ENCODE measurements around the gene DMWD.
"Not testable (repeated sequence)": the region's sequence is repeated elsewhere in the genome, so short reads cannot be mapped to it uniquely, and the experiment has no call there.

DMWD gene

DNA sequence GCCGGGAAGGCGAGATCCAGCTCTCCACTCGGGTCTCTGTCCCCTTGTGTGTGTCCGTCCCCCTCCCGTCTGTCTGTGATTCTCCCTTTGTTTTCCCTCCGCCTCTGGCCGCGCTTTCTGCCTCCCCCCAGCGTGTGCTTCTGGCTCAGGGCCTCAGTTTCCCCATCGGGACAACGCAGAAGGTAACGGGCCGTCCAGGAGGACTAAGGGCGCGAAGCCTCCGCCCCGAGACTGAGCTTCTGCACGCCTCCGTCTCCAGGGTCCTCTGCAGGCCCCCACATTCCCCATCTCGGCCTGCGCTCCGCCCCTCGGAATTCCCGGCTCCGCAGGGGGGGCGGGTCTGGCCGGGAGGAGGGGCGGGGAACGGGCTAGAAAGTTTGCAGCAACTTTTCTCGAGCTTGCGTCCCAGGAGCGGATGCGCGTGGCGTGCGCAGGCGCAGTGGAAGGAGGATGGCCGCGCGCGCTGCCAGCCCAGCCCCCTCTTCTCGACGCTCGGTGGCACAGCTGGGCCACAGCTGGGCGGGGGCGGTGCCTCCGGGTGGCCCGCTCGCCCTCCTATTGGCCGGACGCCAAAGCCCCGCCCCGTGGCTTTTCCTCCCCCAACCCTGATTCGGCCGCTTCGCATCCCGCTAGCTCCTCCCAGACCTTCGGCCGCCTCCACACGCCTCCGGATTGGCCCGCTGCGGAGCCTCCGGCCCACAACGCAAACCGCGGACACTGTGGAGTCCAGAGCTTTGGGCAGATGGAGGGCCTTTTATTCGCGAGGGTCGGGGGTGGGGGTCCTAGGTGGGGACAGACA is 23.5 kb downstream of the DMWD start, which contains the start of gene SIX5:
SIX5 (minus strand) TSS at position 269 of the 799 bp plus-strand sequence. CDS start 408 bp downstream, outside the sequence.
- peak; percentile 88 to 94 for DNase-seq

DNA sequence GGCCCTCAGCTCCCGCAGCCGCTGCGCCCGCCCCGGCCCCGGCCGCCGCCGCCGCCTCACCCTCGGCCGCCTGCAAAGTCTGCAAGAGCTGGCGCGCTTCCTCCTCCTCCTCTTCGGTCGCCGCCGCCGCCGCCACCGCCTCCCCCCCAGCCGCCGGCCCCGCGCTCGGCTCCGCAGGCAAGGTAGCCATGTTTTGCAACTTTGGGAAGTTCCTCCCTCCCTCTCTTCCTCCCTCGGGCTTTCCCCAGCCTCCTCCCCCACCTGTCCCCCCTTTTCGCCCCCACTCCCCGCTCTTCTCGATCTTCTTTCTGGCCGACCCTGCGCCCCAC is 24.0 kb downstream of the DMWD start:
- peak; percentile 23 to 35 for DNase-seq

DNA sequence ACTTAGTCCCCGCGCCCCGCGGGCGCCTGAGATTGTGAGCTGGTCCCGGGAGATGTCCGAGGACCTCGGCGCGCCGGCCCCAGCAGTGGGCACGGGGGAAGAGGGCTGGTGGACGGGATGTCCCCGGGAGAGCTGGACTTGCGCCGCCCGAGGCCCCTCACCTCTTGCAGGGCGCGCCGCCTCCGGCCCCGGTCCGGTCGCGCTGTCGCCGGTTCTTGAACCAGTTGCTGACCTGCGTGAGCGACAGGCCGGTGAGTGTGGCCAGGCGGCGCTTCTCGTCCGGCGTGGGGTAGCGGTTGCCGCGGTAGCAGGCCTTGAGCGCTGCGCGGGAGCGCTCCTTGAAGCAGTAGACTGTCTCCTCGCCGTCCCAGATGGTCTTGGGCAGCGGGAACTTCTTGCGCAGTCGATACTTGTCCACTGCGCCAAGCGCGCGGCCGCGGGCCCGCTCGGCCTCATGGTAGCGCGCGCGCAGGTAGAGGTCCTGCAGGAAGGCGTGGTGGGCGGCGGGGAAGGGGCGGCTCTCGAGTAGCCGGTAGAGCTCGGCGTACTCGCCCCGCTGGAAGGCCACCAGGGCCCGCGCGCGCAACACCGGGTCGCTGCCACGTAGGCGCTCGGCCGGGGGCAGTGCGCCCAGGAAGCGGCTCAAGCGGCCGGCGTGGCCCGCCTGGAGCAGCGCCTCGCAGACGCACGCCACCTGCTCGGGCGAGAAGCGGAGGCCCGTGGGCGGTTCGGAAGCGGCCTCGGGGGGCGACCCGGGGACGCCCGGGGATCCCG is 24.6 kb downstream of the DMWD start:
- no peak for DNase-seq

DNA sequence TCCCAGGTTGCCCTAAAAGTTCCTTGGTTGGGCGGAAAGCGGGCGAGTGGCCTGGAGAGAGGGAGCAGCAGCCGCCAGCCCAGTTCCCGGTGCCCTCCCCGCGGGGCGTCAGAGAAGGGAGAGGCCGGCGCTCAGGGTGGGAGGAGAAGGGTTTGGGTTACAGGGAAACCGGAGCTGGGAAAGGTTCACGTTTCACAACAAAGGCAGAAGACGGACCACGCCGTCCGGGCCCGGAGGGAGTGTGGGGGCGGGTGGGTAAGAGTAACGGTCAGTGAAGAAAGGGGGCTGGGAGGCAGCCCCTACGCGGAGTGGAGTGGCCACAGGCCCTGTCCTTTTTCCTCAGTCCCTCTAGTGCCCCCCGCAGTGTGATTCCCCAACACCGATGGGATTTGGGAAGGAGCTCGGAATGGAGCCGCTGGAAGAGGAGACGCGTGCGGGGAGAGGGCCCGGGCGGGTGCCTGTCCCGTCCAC is 25.2 kb downstream of the DMWD start:
- DNase-seq, result no peak

DNA sequence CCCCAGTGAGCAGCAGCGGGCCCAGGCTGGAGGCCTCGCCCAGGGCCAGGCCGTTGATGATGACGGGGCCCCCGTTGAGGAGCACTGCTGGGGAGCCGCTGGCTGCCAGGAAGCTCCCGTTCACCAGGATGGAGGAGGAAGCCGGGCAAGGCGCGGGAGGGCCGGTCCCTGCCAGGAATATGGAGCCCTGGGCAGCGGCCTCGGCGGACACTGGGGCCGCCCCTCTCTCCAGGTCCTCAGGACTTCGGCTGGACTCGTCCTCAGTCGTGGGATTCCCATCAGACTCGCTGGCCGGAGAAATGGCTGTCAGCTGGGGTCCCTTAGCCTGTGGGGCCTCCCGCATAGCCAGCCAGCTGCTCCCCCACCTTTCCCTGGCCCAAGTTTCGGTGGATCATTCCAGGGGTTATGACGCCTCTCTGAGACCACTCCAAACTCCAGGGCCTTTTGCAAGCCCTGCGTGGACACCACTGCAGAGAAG is 25.7 kb downstream of the DMWD start:
- DNase-seq, result no peak

DNA sequence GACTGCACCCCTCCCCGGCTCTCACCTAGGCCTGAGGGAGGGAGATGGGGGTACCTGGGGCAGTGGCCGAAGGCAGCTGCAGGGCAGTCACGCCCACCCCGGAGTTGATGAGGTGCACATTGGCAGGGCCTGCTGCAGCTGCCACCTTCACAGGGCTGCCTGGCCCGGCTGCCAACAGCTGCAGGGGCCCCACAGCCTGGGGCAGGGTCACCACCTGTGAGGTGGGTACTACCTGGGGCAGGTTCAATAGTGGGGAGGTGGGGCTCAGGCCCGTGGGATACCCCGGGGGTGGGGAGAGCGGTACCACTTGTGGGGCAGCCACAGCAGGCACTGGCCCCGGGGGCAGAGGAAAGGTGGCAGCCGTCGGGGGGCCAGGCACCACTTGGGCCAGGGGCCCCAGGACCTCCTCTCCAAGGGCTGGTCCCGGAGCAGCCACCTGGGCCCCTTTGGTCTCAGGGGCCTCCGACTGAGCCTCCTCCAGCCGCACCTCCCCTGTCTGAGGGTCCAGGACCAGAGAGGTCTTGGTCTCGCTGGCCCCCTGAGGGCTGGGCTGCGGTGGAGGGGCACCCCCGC is 26.3 kb downstream of the DMWD start:
- DNase-seq, result no peak

DNA sequence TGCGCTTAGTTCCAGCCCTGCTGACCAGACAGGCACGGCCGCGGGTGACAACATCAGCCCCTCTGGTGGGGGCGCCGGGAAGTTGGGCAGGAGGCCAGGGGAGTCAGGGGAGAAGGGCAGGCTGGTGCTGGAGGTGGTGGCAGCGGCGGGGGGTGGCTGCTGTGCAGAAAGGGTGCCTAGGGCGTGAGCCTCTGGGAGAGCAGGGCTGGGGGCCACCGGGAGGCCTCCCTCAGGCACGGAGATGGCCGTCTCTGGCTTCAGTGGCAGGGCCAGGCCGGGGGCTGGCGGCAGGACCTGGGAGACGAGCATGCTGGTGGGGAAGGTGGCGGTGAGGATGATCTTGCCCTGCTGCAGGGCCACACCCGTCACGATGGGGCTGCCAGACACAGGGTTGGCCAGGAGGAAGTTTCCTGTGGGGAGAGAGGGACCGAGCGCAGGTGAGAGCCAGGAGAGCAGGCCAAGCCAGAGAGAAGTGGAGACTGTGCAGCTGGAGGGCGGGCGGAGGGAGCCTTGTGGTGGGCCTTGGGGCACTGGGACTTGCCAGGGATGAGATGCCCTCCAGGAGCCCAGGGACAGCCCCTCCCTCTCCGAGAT is 26.8 kb downstream of the DMWD start:
- no peak for DNase-seq

DNA sequence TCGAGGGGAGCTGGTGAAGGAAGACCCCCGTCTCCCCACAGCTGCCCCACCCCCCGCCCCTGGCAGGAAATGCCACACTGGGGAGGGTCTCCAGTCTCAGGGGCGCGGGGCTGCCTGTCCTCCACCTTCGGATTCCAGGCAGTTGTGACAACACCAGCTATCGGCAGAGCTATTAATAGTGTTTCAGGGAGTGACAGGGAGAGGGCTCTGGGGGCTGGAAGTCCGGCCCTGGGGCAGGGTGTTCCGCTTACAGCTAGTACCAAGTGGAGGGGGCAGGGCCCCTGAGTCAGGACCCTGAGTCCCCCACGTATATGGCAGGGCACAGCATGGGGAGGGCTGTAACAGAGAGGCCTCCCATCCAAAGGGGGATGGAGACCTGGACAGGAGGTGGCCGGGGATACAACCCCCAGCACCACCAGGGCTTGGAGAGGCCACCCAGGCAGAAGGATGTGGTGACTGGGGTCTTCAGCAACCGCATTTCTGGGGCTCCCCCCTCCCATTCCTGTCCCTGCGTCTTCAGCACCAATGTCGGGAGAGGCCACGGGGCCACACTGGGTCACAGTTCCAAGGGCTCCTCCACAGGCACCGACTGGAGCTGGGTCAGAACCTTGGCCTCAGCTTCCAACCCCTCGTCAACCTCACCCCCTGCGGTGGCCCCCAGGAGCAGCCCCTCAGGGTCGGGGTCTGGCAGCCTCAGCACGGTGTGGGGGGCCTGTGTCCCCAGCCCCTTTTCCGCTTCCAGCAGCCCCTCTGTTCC is 27.5 kb downstream of the DMWD start:
- DNase-seq, result no peak

DNA sequence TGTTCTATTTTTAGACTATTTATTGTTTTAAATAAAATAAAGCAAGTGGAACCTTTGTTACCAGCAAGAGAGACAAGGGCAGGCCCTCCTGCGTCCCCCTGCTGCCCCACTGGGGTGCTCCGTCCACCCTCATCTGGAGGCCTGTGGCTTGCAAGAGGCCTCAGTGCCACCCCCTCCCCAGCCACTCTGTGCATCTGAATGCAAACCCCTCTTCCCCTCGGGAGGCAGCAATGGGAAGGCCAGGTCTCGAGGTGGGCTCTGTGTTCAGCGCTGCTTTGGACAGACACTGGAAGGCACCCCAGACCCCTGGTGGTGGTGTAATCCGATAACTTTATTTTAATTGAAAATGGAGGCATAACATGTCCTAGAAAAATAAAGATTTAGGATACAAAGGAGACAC is 28.2 kb downstream of the DMWD start:
- no peak for DNase-seq

DNA sequence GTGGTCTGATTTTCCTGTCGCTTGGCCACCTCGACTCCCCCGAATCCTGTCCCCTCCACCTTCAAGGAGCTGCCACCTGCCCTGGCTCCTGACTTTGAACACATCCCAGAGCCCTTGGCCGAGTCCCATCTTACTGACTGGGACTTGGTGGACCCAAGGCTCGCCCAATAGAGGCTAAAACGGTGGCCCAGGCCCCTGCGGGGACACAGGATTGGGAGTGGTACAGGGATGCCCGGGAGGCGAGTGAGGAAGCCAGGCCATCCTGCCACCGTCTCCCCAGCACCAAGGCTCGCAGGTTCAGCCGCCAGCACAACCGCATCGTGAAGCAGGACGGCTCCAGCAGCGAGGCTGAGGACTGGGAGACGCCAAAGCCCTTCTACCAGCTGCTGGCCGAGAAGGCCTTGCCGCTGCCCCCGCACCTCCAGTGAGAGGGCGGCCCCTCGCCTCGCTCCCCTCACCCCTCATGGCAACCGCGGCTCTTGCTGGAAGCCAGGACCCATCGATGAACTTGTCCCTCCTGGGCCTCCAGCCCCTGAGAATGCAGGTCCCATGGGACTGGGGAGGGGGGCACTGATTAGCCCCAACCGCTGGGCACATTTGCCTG is 28.9 kb downstream of the DMWD start:
- no peak for DNase-seq

DNA sequence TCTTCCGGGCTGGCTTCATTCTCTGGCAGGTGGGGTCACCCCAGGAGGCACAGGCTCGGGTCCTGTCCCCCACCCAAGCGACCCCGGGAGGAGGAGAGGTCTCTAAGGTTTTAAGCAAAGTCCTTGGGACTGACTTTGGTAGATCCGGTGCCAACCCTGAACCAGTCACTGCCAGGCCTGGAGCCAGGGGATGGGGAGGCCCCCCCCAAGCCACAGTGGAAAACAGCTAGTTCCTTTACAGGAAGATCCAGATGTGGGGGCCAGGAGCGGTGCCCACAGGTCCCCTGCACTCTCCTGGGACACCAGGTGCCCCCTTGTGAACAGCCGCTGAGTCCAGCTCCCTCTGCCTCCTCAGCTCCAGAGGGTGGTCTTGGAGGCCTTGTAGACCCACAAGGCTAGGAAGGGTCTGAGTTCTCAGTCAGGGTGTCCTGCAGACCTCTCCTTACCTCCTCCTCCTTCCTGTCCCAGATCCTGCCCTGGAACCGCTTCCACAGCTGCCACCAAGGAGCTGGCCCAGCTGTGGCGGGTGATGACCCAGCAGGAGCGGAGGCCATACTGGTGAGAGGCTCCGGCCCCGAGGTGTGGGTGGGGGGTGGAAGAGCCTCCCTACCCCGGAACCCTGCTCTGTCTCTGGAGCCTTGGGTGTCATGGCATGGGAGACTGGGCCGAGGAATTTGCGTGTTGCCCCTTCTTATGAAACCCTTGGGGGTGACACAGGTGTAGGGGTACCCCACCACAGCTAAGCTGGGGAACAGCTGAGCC is 29.6 kb downstream of the DMWD start:
- no peak for DNase-seq

DNA sequence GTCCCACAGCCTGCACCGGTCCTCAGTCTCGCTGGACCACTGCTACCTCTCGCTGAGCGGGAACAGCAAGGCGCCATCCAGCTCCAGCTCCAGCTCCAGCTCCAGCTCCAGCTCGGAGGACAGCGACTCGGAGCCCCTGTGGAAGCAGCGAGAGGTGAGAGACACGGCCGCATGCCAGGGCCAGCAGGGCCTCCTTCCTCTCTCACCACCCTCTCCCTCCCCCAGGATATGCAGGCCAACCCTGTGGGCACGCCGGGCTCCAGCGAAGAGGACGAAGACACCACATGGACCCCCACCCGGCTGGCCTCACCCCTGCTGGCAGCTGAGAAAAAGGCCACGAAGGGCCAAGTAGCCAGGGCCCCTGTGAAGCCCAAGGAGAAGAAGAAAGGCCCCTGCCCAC is 30.9 kb downstream of the DMWD start:
- no peak for DNase-seq

DNA sequence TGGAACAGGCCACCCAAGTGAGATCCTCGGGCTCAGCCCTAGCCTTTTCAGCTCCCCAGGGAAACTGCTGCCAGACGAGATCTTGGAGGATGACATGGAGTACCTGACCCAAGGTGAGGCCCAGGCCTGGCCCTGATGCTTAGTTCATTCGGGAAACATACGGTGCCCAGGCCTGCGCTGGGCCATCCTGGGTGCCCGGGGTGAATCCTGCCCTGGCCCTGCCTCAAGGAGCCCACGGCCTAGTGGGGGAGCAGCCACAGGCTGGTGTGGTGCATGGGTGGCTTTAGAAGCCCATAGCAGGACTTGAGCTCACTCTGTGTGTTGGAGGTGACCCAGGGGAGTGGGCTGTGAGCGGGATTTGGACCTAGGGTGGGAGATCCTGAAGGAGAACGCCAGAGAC is 33.7 kb downstream of the DMWD start:
- DNase-seq, result no peak

DNA sequence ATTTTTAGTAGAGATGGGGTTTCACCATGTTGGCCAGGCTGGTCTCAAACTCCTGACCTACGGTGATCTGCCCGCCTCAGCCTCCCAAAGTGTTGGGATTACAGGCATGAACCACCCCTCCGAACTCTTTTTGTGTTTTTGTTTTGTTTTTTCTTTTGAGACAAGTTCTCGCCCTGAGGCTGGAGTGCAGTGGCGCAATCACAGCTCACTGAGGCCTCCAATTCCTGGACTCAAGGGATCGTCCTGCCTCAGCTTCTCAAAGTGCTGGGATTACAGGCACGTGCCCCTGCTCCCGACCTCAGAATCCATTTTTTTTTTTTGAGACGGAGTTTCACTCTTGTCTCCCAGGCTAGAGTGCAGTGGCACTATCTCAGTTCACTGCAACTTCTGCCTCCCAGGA is 35.0 kb downstream of the DMWD start:
- no peak for DNase-seq

DNA sequence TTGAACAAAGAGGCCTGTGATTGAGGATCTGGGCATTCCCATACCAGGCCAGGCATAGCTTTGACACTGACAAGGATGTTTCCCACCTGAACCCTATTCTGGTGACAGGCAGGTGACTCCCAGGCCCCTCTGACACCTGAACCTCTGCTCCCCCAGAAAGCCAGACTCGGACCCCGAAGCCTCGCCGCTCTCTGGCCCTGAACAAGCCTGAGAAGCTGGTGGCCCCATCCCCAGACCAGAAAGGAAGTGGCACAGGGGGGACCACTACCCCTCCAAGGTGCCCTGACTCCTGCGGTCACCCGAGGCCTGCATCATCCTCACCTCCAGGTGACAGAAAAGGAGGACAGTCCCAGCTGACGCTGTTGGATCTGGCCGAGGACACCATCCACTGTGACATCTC is 38.3 kb downstream of the DMWD start:
- no peak for DNase-seq

DNA sequence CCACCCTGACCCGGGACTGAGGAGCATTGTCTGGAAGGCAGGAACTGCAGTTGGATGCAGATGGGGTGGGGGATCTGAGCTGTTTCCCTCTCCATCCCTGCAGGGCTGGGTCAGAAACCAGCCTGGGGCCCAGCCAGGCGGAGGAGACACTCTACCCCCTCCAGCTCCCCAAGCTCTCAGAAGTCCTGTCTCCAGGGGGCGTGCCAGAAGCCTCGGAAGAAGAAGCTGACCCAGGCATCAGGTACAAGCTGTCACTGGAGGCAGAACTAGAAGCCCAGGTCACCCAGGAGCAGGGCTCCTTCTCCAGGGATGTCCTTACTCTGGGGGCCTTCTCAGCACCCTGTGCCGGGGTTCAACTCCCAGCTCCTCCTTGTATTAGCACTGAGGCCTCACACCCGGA is 39.1 kb downstream of the DMWD start:
- DNase-seq, result no peak

DNA sequence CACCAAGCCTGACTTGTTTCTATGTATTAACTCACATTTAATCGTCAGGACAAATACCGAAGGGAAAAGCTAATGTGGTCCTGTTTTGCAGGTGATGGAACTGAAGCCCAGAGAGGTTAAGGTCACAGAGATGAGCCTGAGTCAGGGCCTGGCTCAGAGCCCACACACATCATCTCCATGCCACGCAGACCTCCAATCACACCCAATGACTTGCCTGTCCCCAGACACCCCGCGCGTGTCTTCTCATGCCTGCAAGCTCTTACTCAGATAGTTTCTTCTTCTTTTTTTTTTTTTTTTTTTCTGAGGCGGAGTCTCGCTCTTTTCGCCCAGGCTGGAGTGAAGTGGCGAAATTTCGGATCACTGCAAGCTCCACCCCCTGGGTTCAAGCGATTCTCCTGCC is 40.0 kb downstream of the DMWD start:
- no peak for DNase-seq

DNA sequence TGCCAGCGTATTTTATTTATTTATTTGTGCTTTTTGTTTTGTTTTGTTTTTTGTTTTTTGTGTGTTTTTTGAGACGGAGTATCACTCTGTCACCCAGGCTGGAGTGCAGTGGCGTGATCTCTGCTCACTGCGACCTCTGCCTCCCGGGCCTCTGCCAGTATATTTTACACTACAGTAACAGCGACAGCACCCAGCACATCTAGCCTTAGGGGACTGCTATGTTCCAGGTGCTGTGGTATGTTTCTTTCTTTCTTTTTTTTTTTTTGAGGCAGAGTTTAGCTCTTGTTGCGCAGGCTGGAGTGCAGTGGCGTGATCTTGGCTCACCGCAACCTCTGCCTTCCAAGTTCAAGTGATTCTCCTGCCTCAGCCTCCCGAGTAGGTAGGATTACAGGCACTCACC is 41.2 kb downstream of the DMWD start:
- not testable (repeated sequence) for DNase-seq

DNA sequence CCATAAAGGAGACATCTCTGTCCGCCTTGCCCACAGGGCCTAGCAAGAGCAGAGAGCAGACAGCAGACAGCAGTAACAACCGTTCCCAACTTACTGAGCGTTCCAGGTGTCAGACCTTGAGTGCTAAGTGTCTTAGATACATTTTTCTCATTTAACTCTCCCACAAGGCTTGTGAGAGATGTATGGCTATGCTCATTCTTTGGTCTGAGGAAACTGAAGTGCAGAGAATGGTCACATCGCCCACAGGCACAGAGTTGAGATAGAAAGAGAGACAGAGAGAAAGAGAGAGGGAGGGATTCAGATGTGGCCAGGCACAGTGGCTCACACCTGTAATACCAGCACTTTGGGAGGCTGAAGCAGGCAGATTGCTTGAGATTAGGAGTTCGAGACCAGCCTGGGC is 45.1 kb downstream of the DMWD start:
- DNase-seq, result no peak

DNA sequence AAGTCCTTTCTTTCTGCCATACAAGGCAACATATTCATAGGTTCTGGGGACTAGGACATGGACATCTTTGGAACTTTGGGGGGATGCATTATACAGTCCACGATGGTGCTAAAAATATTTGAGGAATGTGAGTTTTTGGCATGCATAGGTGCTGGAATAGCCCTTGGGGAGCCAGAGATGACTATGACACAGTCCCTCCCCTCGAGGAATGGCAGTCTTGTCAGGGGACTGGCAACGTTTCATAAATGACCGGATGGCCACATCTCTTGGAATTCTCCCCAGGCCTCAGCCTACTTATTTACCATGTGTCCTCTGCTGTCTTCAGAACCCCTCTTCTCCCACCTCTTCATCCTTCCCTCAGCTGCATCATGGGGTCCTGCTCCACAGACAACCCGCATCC is 45.8 kb downstream of the DMWD start:
- DNase-seq, result no peak

DNA sequence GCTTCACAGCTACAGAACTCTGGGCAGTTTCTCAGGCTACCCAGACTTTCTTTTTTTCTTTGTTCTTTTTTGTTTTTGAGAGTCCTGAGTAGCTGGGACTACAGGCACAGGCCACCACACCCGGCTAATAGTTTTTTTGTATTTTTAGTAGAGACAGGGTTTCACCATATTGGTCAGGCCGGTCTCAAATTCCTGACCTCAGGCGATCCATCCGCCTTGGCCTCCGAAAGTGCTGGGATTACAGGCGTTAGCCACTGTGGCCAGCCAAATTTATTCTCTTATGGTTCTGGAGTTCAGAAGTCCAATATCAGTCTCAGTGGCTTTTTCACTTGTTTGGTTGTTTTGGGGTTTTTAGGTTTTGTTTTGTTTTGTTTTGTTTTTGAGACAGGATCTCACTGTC is 47.0 kb downstream of the DMWD start:
- no peak for DNase-seq

All from activated CD4-positive, alpha-beta T cell treated with anti-CD3 and anti-CD28 coated beads for 4 hours (primary cell).